ENCODE results near the gene UBP1.

- TF ChIP-seq POLR2A (IDR thresholded peaks at IDR 0.05): no peak
- TF ChIP-seq CTCF (IDR thresholded peaks at IDR 0.05): no peak
- TF ChIP-seq POLR2AphosphoS5 (IDR thresholded peaks at IDR 0.05): no peak
- no peak for TF ChIP-seq EP300 (IDR thresholded peaks at IDR 0.05)
Measured at GRCh38 chr3:33377489-33377888, 62.7 kb downstream of the UBP1 start.

All from upper lobe of left lung (tissue), 4 donors.